Activated T-helper 9 cell treated with anti-CD3 and anti-CD28 coated beads, Interleukin-2, amount 50 U/mL, for 16 hours (primary cell): Measurements from ENCODE around the gene NCK2.

Source experiments
- DNase-seq: peaks from one replicate; pipeline ENCODE4 v3.0.0-alpha.2; 2020; ENCODE audit warnings: low read depth

The NCK2 gene

DNA sequence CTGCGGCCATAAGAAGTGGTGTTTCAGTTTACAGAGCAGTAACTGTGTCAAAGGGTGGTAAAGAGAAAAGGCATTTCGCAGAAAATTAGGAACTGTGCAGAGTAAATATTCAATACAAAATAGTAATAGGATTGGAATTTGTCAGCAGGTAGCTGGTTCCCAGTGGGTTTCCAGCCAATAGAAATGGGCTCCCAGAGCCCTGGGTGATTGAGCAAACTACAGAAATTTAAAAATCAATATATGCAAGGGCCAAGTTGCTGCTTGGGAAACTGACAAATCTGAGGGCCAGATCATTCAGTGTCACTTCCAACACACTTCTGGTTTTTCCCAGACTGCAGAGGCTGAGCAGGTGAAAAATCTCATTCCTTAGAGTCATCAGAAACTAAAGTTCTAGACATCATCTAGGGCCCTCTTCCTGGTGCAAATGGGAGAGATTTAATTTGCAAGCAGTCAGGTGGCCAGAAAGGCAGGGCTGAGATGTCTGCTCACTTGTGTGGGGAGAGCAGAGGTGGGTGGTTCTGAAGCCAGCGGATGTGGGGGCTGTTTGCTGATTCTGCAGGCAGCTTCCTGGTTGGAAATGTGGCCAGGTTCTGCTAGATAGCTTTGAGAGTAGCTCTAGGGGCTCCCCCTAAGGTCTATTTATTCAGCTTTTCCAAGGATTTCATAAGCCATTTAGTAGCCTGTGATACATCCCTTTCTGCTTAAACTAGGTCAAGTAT, 182.4 kb downstream of the NCK2 start:
- peak; percentile 8 for DNase-seq

DNA sequence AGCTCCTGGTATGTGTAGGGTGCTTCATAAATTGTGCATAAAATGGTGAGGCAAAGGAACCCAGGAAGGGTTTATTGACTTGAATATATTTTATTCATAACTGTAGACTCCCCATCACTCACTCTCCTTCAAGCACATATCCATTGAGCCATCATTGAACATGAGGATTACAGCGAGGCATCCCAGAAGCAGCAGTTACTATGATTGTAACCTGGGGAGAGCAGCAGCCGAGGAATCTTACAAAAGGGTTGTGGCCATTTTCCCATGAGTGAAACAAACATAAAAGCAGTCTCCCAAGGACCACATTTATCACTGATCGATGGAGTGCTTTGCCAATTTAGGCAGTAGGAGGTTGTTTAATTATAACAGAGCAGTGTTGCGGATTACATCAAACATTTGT, 183.4 kb downstream of the NCK2 start:
- DNase-seq = no peak

DNA sequence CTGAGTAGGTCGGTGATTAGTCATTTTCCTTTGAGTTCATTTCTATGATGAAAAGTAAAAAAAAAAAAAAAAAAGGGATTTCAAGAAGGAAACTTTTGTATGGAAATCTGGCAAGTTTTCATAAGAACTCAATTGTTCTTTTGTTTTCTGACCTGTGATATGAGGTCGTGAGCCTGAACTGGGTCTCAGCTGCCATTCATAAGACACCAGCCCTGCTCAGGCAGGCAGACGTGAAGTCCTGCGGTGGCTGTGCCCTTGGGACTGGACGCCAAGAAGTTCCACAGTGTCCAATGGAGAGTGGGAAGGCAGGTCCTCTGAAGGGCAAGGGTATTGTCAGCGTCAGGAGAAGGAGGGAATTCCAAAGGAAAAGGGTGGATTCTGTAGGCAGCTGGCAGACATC, 183.9 kb downstream of the NCK2 start:
- DNase-seq = no peak

DNA sequence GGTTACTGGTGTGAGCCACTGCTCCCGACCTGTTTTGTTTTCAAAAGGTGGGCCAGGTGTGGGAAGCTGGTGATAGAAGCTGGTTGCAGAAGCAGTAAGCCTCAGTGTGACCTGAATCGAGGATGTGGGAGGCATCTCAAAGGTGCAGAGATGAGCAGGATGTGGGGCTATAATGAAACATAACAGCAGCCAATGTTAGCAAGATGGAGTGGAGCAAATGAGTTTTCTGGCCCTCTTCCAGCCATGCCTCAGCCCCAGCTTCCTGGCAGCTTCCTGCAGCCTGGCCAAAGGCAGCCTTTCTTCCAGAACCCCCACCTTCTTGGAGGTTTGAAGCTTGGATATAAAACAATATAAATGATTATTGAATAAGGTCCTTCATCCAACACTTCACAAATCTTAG, 184.8 kb downstream of the NCK2 start:
- DNase-seq = no peak

DNA sequence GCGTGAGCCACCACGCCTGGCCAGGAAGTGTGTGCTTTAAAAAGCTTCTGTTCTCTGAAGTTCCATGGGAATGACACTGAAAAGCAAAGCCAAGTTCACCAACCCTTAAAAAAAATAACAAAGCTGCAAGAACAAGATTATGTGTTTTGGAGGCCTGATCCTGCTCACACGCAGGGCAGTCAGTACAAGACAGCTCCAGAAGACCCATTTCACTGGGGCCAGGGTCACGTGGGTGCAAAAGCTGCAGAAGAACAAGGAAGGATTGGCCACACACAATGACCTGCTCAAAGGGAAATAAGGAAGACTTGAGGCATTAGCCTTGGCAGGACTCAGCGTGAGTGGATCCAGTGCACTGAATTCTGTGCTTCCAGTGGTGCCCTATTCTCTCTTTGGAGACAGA, 187.9 kb downstream of the NCK2 start:
- DNase-seq = no peak

DNA sequence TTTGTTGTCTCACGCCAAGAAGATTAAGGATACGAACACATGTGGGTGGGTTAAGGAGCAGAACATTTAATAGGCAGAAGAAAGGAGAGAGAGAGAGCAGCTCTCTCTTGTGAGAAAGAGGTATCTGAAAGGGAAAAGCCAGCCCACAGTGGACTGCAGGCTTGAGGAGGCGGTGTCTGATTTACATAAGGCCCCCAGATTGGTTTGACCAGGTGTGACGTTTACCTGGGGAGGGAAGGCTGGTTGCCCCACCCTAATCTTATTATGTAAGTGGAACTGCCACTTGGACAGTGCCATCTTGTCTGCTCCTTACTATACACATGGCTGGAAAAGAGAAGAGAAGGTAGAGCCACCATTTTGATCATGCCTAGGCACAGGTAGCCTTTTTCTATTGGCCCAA, 189.2 kb downstream of the NCK2 start:
- DNase-seq = no peak

DNA sequence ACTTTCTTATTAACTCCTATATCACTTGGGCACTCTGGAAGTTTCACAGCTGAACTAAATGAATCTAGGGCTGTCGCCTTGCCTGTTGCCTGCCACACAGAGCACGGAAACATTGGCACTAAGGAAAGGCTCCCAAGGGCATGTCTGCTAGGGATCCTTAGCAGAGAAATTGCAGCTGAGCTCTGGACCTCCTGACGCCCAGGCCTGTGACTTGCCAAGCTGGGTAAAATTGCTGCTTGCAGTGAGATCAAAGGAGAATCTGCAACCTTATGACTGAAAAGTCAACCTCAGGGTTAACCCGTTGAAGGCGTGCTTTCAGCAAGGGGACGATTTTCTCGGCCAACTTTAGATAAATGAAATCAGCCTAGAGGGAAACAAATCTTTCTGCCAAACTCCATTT, 189.8 kb downstream of the NCK2 start:
- DNase-seq = no peak

DNA sequence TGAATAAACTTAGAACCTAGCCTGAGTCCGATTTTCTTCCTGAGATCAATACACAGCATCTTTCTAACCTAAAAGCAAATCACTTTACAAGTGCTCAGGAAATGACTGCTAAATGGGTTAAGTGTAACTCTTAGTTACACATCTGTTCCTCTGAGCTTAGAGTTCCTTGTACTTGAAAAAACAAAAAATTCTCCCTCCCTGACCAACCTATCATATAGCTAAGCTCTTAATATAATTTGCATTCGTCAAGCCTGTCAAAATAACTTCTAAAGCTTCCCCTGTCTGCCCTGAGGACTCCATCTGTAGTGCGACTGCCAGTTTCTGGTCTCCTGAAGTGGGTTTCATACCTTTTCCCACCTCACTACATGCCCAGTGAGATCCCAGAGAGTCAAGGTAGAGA, 190.4 kb downstream of the NCK2 start:
- DNase-seq = no peak

DNA sequence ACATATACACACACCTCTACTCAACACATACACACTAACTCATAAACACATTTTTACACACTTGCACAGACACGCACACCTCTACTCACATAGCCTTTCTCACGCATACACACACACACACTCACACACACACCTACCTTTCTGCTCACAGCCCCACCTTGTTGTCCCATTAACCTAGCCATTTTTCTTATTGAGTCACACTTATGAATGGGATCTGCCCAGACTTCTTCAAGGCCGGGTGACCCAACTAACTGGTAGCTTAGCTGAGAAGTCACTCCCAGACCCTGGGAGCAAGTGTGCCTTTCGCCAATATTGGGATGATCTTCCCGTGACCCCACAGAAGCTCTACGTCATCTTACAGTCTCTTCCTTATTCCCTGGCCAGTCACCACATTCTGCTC, 192.2 kb downstream of the NCK2 start:
- DNase-seq = no peak

DNA sequence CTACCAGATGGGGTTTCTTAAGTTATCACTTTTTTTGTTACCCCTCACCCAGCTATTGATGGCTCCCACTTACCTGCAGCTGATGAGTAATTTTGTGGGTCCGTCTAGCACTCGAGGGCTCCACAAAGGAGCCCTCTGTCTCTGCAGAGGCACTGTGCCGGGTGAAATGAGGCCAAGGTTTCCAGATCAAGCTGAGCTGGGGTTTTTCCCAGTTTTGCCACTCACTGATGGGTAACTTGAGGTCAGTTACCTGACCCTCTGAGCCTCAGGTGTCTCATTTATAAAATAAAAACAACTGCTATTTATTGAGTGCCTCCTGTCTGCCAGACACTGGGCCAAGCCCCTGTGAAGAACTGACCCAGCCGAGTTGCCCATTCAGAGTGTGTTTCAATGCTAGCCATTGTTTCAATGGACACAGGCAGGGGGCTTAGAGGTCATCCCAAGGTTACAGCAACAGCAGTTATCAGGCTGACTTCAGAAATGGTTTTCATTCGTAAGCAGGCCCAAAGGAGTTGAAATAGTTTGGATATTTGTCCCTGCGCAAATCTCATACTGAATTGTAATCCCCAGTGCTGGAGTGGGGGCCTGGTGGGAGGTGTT, 192.9 kb downstream of the NCK2 start:
- no peak for DNase-seq
